H9 (cell line): ENCODE measurements around the gene LDLRAD4. TPM values are rescaled to one million over a fixed set of nuclear protein-coding genes. Genes with fewer than 3 reads are reported as not detected.

Experiments
- DNase-seq: peaks from one replicate; pipeline ENCODE4 v3.0.0-alpha.2; 2017
- H2AFZ ChIP-seq: one replicate; pipeline ENCODE4 v1.6.1; 2013; ENCODE audit warnings: mild to moderate bottlenecking, low read length, control low read depth, moderate library complexity
- H2AK5ac ChIP-seq: 2 replicates; pipeline ENCODE4 v1.6.1; 2013; ENCODE audit warnings: low read length, control low read depth, mixed read lengths; ENCODE audit not compliant: insufficient read length
- H2BK120ac ChIP-seq: one replicate; pipeline ENCODE4 v1.6.1; 2013; ENCODE audit warnings: low read depth, mild to moderate bottlenecking, low read length, control low read depth, inconsistent platforms; ENCODE audit not compliant: poor library complexity, severe bottlenecking
- H2BK12ac ChIP-seq: 2 replicates; pipeline ENCODE4 v1.6.1; 2013; ENCODE audit warnings: low read length, control low read depth, mixed read lengths, low read depth; ENCODE audit not compliant: insufficient read length
- H2BK15ac ChIP-seq: 2 replicates; pipeline ENCODE4 v1.6.1; 2013; ENCODE audit warnings: low read depth, low read length, control low read depth
- H2BK20ac ChIP-seq: one replicate; pipeline ENCODE4 v1.6.1; 2013; ENCODE audit warnings: low read depth, mild to moderate bottlenecking, low read length, control low read depth, inconsistent platforms; ENCODE audit not compliant: poor library complexity, severe bottlenecking
- H2BK5ac ChIP-seq: 2 replicates; pipeline ENCODE4 v1.6.1; 2013; ENCODE audit warnings: low read length, control low read depth, mixed read lengths; ENCODE audit not compliant: insufficient read length
- H3K14ac ChIP-seq: 2 replicates; pipeline ENCODE4 v1.6.1; 2013; ENCODE audit warnings: low read length, control low read depth; ENCODE audit not compliant: insufficient read depth
- H3K18ac ChIP-seq: 2 replicates; pipeline ENCODE4 v1.6.1; 2013; ENCODE audit warnings: low read depth, mild to moderate bottlenecking, mixed read lengths, low read length, control low read depth; ENCODE audit not compliant: insufficient read length
- H3K23ac ChIP-seq: 2 replicates; pipeline ENCODE4 v1.6.1; 2013; ENCODE audit warnings: low read length, control low read depth, mixed read lengths, low read depth; ENCODE audit not compliant: insufficient read length
- H3K23me2 ChIP-seq: 2 replicates; pipeline ENCODE4 v1.6.1; 2013; ENCODE audit warnings: low read depth, mild to moderate bottlenecking, mixed read lengths, low read length, control low read depth; ENCODE audit not compliant: insufficient read length, poor library complexity, severe bottlenecking
- H3K27ac ChIP-seq: 2 replicates; pipeline ENCODE4 v1.5.1; 2013; ENCODE audit warnings: low read length, control low read depth, mixed read lengths, low read depth; ENCODE audit not compliant: insufficient read length
- H3K27me3 ChIP-seq: 2 replicates; pipeline ENCODE4 v1.6.1; 2013; ENCODE audit warnings: low read length, control low read depth, inconsistent platforms; ENCODE audit not compliant: insufficient read depth
- H3K4ac ChIP-seq: 2 replicates; pipeline ENCODE4 v1.6.1; 2013; ENCODE audit warnings: low read depth, mild to moderate bottlenecking, control low read depth, inconsistent platforms, low read length, moderate library complexity
- H3K4me1 ChIP-seq: 2 replicates; pipeline ENCODE4 v1.6.1; 2013; ENCODE audit warnings: low read length, control low read depth, inconsistent platforms; ENCODE audit not compliant: insufficient read depth
- H3K4me2 ChIP-seq: 2 replicates; pipeline ENCODE4 v1.6.1; 2013; ENCODE audit warnings: low read length, control low read depth, mixed read lengths; ENCODE audit not compliant: insufficient read length, insufficient read depth
- H3K56ac ChIP-seq: 2 replicates; pipeline ENCODE4 v1.6.1; 2013; ENCODE audit warnings: low read depth, mild to moderate bottlenecking, mixed read lengths, low read length, control low read depth; ENCODE audit not compliant: insufficient read length
- H3K79me1 ChIP-seq: 2 replicates; pipeline ENCODE4 v1.6.1; 2013; ENCODE audit warnings: low read depth, mild to moderate bottlenecking, moderate library complexity, low read length, control low read depth, inconsistent platforms; ENCODE audit not compliant: insufficient read depth, poor library complexity, severe bottlenecking
- H3K79me2 ChIP-seq: 2 replicates; pipeline ENCODE4 v1.6.1; 2013; ENCODE audit warnings: low read length, control low read depth, inconsistent platforms; ENCODE audit not compliant: insufficient read depth
- H3K9ac ChIP-seq: 2 replicates; pipeline ENCODE4 v1.6.1; 2013; ENCODE audit warnings: low read length, control low read depth, mixed read lengths; ENCODE audit not compliant: insufficient read length; ENCODE audit errors: extremely low read depth
- H3K9me3 ChIP-seq: one replicate; pipeline ENCODE4 v1.6.1; 2013; ENCODE audit warnings: low read depth, low read length, inconsistent platforms; ENCODE audit not compliant: control insufficient read depth
- H3T11ph ChIP-seq: one replicate; pipeline ENCODE4 v1.6.1; 2013; ENCODE audit warnings: mild to moderate bottlenecking, low read length, control low read depth, inconsistent platforms
- H4K20me1 ChIP-seq: one replicate; pipeline ENCODE4 v1.6.1; 2013; ENCODE audit not compliant: control insufficient read depth, insufficient read length, insufficient read depth
- H4K5ac ChIP-seq: 2 replicates; pipeline ENCODE4 v1.6.1; 2013; ENCODE audit warnings: low read depth, mild to moderate bottlenecking, mixed read lengths, low read length, control low read depth; ENCODE audit not compliant: insufficient read length
- H4K8ac ChIP-seq: replicated peaks from 2 replicates; pipeline ENCODE4 v1.6.1; 2013; ENCODE audit warnings: low read length, control low read depth, mixed read lengths, low read depth; ENCODE audit not compliant: insufficient read length
- H4K91ac ChIP-seq: 2 replicates; pipeline ENCODE4 v1.6.1; 2013; ENCODE audit warnings: low read depth, mild to moderate bottlenecking, moderate library complexity, mixed read lengths, low read length, control low read depth; ENCODE audit not compliant: insufficient read length
- H3K27ac Mint-ChIP-seq, 3 experiments: 2 replicates in 2 of 3; 3 replicates in 1 of 3; pipeline ENCODE4 v1.8.0; 2020 to 2021; ENCODE audit warnings: mixed read lengths in 3 of 3, mild to moderate bottlenecking in 1 of 3, moderate library complexity in 1 of 3
- H3K27me3 Mint-ChIP-seq: 2 replicates; pipeline ENCODE4 v1.8.0; 2021; ENCODE audit warnings: low read depth, mild to moderate bottlenecking, moderate library complexity, mixed read lengths
- H3K36me3 Mint-ChIP-seq, 3 experiments: 2 replicates in 2 of 3; 3 replicates in 1 of 3; pipeline ENCODE4 v1.8.0; 2020 to 2021; ENCODE audit warnings: low read depth in 3 of 3, mixed read lengths in 3 of 3; ENCODE audit not compliant: insufficient read depth in 1 of 3
- H3K4me1 Mint-ChIP-seq, 2 experiments: 2 replicates each; pipeline ENCODE4 v1.8.0; 2020; ENCODE audit warnings: mixed read lengths in 2 of 2
- H3K4me3 Mint-ChIP-seq, 2 experiments: 2 replicates in 1 of 2; 3 replicates in 1 of 2; pipeline ENCODE4 v1.8.0; 2020 to 2021; ENCODE audit warnings: mild to moderate bottlenecking in 2 of 2, mixed read lengths in 2 of 2, moderate library complexity in 1 of 2
- H3K9me3 Mint-ChIP-seq, 2 experiments: 2 replicates in 1 of 2; 3 replicates in 1 of 2; pipeline ENCODE4 v1.8.0; 2020; ENCODE audit warnings: mild to moderate bottlenecking in 2 of 2, mixed read lengths in 2 of 2, moderate library complexity in 1 of 2
- WGBS: extraction: QIAGEN DNeasy Blood & Tissue Kit; methylation state at CpG from one replicate; pipeline ENCODE4 v1.1.7; 2013; ENCODE audit warnings: missing lambda C conversion rate, low lambda C conversion rate, mixed read lengths; ENCODE audit not compliant: insufficient read length; ENCODE audit errors: extremely low coverage; 5-methylcytosine and 5-hydroxymethylcytosine counted together
- total RNA-seq: library from RNA; stranded (reverse); gene quantifications from 2 replicates; pipeline ENCODE4 v1.2.1, GENCODE V29; 2021
- TF ChIP-seq, protein P1 (sequence below): fragments of 200-600 bp; sonication (generic); conservative IDR thresholded peaks from 3 replicates; pipeline ENCODE4 v1.8.0; 2021; ENCODE audit warnings: antibody characterized with exemption, mild to moderate bottlenecking

LDLRAD4 gene
- total RNA-seq, 1 experiment from 2014 or later: 3.9 TPM

DNA sequence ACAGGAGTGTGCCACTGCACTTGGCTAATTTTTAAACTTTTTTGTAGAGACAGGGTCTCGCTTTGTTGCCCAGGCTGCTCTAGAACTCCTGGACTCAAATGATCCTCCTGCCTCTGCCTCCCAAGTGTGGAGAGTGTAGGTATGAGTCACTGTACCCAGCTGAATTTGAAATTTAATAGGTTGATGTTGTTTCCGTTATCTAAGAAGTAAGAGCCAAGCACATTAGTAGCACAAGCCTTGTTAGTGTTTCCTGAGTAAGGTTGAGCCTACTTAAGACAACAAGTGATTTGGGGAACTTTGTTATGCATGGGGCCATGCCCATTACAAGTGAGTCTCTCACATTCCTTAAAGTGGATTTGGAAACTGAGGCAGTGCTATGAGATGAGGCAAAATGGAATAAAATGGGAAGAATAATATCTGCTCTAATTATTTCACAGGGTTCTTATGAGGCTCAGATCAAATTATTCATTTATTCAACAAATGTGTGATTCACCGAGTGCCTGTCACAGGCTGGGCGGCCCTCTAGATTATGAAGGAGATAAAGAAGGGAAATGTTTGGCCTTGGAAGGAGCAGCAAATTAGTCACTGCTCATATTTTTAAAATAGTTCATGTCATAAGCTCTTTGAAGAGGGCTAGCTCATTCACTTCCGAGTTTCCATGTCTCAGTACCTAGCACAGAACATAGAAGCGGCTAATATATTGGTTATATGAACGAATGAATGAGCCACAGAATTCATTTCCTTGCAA lies 217.2 kb downstream of the LDLRAD4 start:
- Histone ChIP-seq H3K4me2 (no peak overlapping the region), H2BK120ac (no peak overlapping the region), H3K4ac (no peak overlapping the region), H4K91ac (no peak overlapping the region), H4K8ac (no peak overlapping the region), H2AK5ac (no peak overlapping the region), H3K14ac (no peak overlapping the region), H3K27me3 (no peaks in the 10 kb centered on the region), H3K9me3 (no peaks in the 10 kb centered on the region), H3K27ac (no peak overlapping the region), H3K18ac (no peak overlapping the region), H3K23me2 (no peaks in the 10 kb centered on the region), H2BK15ac (no peak overlapping the region), H3K23ac (no peak overlapping the region), H3T11ph (no peak overlapping the region), H3K79me2 (no peaks in the 10 kb centered on the region), H3K56ac (no peak overlapping the region), H3K79me1 (no peaks in the 10 kb centered on the region), H2AFZ (no peak overlapping the region), H4K20me1 (peaks cover 2% of the 10 kb centered on the region), H2BK12ac (no peak overlapping the region), H3K9ac (no peak overlapping the region), H4K5ac (no peak overlapping the region), H2BK5ac (no peak overlapping the region), H3K4me1 (0 out of 2 replicates have a peak, but pooled peaks cover under 1% of the 10 kb centered on the region), H2BK20ac (no peak overlapping the region)
- H3K27ac Mint-ChIP-seq: peak overlapping the region in 1 of 3 experiments; percentile 63; a peak in 1 of 7 replicates
- no peak overlapping the region for H3K4me3 Mint-ChIP-seq
- no peak for DNase-seq
- no peaks in the 10 kb centered on the region for H3K9me3 Mint-ChIP-seq
- no CpG with 5 or more reads among the region's 7 CpGs for WGBS
- TF ChIP-seq, protein P1, sequence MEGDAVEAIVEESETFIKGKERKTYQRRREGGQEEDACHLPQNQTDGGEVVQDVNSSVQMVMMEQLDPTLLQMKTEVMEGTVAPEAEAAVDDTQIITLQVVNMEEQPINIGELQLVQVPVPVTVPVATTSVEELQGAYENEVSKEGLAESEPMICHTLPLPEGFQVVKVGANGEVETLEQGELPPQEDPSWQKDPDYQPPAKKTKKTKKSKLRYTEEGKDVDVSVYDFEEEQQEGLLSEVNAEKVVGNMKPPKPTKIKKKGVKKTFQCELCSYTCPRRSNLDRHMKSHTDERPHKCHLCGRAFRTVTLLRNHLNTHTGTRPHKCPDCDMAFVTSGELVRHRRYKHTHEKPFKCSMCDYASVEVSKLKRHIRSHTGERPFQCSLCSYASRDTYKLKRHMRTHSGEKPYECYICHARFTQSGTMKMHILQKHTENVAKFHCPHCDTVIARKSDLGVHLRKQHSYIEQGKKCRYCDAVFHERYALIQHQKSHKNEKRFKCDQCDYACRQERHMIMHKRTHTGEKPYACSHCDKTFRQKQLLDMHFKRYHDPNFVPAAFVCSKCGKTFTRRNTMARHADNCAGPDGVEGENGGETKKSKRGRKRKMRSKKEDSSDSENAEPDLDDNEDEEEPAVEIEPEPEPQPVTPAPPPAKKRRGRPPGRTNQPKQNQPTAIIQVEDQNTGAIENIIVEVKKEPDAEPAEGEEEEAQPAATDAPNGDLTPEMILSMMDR: no peak
- H3K36me3 Mint-ChIP-seq: no peaks in the 10 kb centered on the region; a peak in 1 of 7 replicates
- H3K27me3 Mint-ChIP-seq: no peaks in the 10 kb centered on the region
- H3K4me1 Mint-ChIP-seq: peaks cover 16 to 29% of the 10 kb centered on the region in 2 experiments
